GM18505 (cell line): ENCODE data around the gene PPP1R15A.
"Not testable (repeated sequence)": the region's sequence is repeated elsewhere in the genome, so short reads cannot be mapped to it uniquely, and the experiment has no call there.

Experiments
- ATAC-seq: cut with Tn5 transposase; IDR thresholded peaks from one replicate; pipeline ENCODE4 v1.9.1; 2021; ENCODE audit not compliant: unreplicated experiment
- POLR2A ChIP-seq: IDR thresholded peaks from 4 replicates; pipeline ENCODE4 v1.6.1; 2011; ENCODE audit warnings: borderline replicate concordance; ENCODE audit not compliant: insufficient read depth, insufficient read length; ENCODE audit errors: extremely low read depth

The PPP1R15A gene

DNA sequence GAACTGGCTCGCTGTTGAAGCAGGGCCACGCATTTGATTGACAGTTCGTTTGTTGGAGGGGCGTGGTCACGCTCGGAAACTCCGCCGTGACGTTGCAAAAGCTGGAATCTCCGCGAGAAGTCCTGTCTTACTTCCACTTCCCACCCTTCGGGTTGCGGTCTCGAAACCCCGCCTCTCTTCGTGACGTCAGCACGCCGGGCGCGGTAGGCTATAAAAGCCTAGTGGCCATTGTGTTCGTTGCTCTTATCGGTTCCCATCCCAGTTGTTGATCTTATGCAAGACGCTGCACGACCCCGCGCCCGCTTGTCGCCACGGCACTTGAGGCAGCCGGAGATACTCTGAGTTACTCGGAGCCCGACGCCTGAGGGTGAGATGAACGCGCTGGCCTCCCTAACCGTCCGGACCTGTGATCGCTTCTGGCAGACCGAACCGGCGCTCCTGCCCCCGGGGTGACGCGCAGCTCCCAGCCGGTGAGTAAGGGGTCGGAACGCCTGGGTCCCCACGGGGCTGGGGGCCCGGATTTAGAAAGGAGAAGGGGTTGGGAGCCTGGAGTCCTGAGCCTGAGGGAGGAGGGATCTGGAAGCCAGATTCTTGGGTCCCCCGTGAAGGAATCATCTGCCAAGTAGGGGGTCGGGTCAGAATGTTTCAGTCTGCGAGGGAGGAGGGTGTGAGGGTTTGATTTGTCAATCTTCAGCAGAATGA is at the start of gene PPP1R15A:
TSS of gene PPP1R15A (plus strand) at position 240 of the 702 bp plus-strand sequence. CDS start 813 bp downstream, outside the sequence.
- TF ChIP-seq POLR2A: peak; percentile 100
- peak; percentile 44 for ATAC-seq

GRCh38 chr19:48822514-48822913 is 49.7 kb upstream of the PPP1R15A start:
- ATAC-seq: no peak
- no peak for TF ChIP-seq POLR2A

DNA sequence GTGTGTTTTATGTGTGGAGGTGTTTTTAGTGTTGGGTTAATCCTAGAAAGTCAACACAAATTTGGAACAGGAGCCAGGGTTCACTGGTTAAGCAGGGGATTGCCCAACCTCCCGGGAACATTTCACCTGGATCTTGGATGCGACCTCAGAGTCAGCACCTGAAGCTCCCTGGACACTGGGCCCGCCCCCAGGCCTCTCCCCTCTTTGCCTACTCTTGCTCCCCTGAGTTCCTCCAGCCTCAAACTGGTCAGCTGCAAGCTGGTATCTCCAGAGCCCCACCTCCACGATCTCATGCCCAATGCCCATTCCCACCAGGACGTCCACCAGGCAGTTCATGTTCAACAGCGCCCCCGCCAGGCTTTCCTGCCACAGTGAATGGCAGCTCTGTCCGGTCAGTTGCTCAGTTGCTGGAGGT is 45.6 kb upstream of the PPP1R15A start:
- no peak for TF ChIP-seq POLR2A
- ATAC-seq: no peak

GRCh38 chr19:48830088-48830487 is 42.1 kb upstream of the PPP1R15A start:
- ATAC-seq: no peak
- no peak for TF ChIP-seq POLR2A

DNA sequence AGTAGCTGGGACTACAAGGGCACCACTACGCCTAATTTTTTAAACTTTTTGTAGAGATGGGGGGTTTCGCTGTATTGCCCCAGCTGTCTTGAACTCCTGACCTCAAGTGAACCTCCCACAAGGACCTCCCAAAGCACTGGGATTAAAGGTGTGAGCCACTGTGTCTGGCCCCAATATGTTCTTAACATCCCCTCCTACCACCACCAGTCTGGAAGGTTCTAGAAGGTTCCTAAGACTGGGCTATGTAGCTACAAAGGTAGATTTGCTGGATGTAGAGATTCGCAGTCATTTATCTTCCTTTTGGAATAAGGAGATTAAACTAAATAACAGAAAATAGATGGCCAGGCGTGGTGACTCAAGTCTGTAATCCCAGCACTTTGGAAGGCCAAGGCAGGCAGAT is 41.3 kb upstream of the PPP1R15A start:
- ATAC-seq: no peak
- no peak for TF ChIP-seq POLR2A

- TF ChIP-seq POLR2A: no peak
- no peak for ATAC-seq
These were observed 39.2 kb upstream of the PPP1R15A start for GRCh38 chr19:48833049-48833448.

DNA sequence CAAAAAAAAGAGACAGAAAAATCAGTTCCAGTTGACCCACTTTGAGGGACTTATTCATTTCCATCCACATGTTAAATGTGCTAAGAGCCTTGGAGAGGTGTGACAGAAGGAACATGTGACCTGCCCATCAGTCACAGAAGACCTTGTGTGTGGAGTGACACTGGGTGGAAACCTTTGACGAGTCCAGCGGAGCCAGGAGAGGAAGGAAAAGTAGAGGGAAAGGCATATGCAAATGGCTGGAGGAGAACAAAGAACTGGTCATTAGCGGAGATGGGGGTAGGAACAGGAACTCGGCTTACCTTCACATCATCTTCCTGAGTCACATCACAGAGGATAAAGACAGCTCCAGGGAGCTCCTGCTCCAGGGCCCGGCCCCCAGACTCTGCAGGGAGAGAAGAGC is 38.2 kb upstream of the PPP1R15A start:
- no peak for ATAC-seq
- no peak for TF ChIP-seq POLR2A

DNA sequence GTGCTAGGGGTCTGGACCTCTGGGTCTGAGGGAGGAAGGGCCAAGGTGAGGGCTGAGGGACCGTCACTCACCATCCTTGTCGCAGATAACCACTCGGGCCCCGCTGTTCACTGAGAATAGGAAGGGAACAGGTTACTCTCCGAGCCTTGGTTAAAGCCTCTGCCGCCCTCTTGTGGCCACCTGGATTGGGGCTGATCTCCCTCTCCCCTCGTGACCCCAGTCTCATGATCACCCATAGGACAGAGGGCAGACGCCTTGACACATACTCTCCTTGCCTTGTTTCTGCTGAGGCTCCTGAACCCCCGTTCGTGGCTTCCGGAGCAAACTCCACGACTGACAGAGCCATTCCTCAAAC is 36.5 kb upstream of the PPP1R15A start:
- peak; percentile 65 for ATAC-seq
- TF ChIP-seq POLR2A: peak; percentile 56

GRCh38 chr19:48836089-48837017 is 35.9 kb upstream of the PPP1R15A start, which contains the start of gene HSD17B14:
HSD17B14 (minus strand) TSS chr19:48836491; CDS start chr19:48836411, 80 bp downstream.
- no peak for TF ChIP-seq POLR2A
- ATAC-seq: peak; percentile 22

- ATAC-seq: peak; percentile 46
These were observed 35.1 kb upstream of the PPP1R15A start for GRCh38 chr19:48837051-48837524.

GRCh38 chr19:48837687-48838086 is 34.5 kb upstream of the PPP1R15A start:
- no peak for TF ChIP-seq POLR2A
- no peak for ATAC-seq

More at GRCh38 chr19:48837051-48837524, 35.1 kb upstream of the PPP1R15A start:
- peak; percentile 46 for TF ChIP-seq POLR2A

GRCh38 chr19:48841047-48841446 is 31.2 kb upstream of the PPP1R15A start:
- TF ChIP-seq POLR2A: no peak
- ATAC-seq: no peak

GRCh38 chr19:48841571-48841970 is 30.6 kb upstream of the PPP1R15A start:
- no peak for ATAC-seq
- TF ChIP-seq POLR2A: no peak

GRCh38 chr19:48842789-48843162 is 29.4 kb upstream of the PPP1R15A start:
- no peak for ATAC-seq
- no peak for TF ChIP-seq POLR2A

DNA sequence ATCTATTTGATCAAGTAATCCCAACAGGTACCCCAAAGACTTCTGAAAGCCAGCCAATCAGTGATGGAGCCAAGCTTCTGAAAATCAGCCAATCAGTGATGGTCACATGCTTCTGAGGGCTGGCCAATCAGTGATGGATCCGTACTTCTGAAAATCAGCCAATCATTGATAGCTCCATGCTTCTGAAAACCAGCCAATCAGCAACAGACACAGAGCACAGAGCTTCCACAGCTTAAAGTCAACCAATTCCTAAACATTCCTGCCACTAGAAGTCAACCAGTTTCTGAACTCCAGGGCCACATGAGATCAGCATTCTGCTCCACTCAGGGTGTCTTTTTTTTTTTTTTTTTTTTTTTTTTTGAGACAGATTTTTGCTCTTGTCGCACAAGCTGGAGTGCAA is 27.7 kb upstream of the PPP1R15A start:
- no peak for TF ChIP-seq POLR2A
- no peak for ATAC-seq

- no peak for ATAC-seq
- no peak for TF ChIP-seq POLR2A
These were observed 26.8 kb upstream of the PPP1R15A start for GRCh38 chr19:48845384-48845783.

DNA sequence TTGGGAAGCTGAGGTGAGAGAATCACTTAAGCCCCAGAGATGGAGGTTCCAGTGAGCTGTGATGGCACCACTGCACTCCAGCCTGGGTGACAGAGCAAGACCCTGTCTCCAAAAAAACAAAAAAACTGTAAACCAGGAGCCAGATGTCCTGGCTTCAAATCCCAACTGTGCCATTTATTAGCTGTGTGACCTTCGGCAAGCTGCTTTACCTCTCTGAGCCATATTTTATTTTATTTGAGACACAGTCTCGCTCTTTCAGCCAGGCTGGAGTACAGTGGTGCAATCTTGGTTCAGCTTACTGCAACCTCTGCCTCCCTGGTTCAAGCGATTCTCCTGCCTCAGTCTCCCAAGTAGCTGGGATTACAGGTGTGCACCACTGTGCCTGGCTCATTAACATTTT is 25.6 kb upstream of the PPP1R15A start:
- ATAC-seq: not testable (repeated sequence)
